HG03025 (cell line): ENCODE results near the gene OR10K2.
A peak's percentile ranks its signal among the peaks of the same experiment; 100 is the strongest.
"Not testable (repeated sequence)": the region's sequence is repeated elsewhere in the genome, so short reads cannot be mapped to it uniquely, and the experiment has no call there.

ENCODE experiments used
- ATAC-seq: cut with Tn5 transposase; IDR thresholded peaks from one replicate; pipeline ENCODE4 v1.9.1; 2021; ENCODE audit warnings: mild to moderate bottlenecking, moderate library complexity; ENCODE audit not compliant: unreplicated experiment, low FRiP score

Gene OR10K2

DNA sequence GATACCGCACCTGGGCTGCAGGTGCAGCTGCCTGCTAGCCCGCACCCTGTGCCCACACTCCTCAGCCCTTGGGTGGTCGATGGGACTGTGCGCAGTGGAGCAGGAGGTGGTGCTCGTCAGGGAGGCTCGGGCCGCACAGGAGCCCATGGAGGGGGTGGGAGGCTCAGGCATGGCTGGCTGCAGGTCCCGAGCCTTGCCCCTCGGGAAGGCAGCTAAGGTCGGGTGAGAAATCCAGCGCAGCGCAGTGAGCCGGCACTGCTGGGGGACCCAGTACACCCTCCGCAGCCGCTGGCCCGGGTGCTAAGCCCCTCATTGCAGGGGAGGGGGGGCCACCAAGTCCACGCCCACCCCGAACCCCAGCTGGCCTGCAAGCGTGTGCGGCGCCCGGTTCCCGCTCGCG lies 51.9 kb downstream of the OR10K2 start:
- not testable (repeated sequence) for ATAC-seq

DNA sequence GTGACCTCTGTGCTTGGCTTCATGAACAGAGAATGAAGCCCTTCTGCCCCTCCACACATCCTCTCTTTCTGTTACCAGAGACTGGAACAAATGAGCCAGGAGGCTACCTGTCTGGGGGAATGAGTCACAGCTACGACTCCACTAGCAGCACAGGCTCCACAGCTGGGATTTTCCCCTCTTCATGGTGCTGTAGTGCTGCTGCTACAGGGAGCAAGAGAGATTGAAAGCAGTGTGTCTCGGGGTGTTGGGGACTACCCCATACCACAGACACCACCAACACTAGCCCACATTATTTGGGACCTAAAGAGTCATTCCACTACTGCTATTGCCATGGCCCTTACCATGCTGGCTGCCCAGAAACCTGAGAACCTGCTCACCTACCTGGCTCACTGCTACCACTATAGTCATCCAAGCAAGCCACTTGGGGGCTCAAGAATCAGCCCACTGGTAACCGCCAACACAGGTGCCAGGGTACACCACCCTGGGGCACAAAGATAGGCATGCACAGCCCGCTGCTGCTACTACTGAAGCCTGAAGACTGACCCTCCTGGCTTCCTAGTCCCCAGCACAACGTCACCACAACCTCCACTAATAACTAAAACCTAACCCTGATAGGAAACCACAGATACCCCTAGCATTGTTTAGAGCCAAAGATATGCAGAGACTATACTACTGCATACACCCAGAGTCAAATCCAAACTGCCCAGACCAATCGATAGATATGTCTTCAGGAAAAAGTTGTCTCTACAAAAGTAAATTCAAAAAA lies 54.7 kb downstream of the OR10K2 start:
- ATAC-seq, result peak; percentile 85
